ENCODE measurements around the gene CTSD. TPM values are rescaled to one million over a fixed set of nuclear protein-coding genes. Genes with fewer than 3 reads are reported as not detected.

CTSD gene
- total RNA-seq, 1 donor: 63.9 TPM

DNA sequence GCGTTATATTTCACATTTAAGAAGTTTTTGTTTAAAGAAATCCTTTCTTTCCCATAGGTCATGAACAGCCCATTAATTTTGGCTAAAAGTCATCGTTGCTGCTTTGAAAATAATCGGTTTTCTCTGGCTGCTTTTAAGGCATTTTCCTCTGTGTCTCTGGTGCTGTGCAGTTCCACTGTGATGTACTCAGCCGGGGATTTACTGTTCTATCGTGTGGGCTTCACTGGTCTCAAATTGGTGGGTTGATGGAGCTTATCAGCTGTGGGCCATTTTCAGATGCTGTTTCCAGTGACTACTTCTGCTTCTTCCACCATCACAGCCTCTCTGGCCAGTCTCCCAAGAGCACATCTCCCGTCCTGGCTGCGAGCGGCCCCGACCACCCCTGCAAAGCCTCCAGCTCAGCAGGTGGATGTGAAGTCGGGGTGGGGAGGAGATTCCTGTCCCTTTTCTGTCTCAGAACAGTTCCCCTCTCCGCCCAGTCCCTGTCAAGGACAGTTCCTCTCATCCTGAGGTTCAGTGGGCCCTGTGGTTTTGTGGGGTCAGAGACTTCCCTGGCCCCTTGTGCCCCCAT, 33.6 kb downstream of the CTSD start:
- TF ChIP-seq, protein P1, sequence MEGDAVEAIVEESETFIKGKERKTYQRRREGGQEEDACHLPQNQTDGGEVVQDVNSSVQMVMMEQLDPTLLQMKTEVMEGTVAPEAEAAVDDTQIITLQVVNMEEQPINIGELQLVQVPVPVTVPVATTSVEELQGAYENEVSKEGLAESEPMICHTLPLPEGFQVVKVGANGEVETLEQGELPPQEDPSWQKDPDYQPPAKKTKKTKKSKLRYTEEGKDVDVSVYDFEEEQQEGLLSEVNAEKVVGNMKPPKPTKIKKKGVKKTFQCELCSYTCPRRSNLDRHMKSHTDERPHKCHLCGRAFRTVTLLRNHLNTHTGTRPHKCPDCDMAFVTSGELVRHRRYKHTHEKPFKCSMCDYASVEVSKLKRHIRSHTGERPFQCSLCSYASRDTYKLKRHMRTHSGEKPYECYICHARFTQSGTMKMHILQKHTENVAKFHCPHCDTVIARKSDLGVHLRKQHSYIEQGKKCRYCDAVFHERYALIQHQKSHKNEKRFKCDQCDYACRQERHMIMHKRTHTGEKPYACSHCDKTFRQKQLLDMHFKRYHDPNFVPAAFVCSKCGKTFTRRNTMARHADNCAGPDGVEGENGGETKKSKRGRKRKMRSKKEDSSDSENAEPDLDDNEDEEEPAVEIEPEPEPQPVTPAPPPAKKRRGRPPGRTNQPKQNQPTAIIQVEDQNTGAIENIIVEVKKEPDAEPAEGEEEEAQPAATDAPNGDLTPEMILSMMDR (IDR thresholded peaks at IDR 0.05; ENCODE audit: insufficient read depth, low read depth, low read length): no peak
- no peak overlapping the region for H3K4me3 ChIP-seq (ENCODE audit: low read depth, low read length)
- no peak for DNase-seq (ENCODE audit: low read depth)

DNA sequence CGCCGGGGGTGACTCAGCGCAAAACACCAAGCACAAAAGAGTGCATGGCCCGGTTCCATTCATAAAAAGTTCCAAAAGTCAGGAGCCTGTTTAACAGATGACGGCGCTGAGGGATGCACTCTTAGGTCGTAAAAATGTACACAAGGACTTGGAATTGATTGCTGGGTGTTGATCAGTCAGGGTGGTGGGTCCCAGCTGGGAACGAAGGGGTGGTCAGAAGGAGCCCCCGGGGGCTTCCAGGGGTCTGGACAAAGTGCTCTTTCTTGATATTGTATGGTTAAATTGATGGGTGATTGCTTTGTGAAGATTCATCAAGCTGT, 34.1 kb downstream of the CTSD start:
- no peak for DNase-seq (ENCODE audit: low read depth)
- TF ChIP-seq, protein P1 (IDR thresholded peaks at IDR 0.05; ENCODE audit: insufficient read depth, low read depth, low read length): no peak
- no peak overlapping the region for H3K4me3 ChIP-seq (ENCODE audit: low read depth, low read length)

DNA sequence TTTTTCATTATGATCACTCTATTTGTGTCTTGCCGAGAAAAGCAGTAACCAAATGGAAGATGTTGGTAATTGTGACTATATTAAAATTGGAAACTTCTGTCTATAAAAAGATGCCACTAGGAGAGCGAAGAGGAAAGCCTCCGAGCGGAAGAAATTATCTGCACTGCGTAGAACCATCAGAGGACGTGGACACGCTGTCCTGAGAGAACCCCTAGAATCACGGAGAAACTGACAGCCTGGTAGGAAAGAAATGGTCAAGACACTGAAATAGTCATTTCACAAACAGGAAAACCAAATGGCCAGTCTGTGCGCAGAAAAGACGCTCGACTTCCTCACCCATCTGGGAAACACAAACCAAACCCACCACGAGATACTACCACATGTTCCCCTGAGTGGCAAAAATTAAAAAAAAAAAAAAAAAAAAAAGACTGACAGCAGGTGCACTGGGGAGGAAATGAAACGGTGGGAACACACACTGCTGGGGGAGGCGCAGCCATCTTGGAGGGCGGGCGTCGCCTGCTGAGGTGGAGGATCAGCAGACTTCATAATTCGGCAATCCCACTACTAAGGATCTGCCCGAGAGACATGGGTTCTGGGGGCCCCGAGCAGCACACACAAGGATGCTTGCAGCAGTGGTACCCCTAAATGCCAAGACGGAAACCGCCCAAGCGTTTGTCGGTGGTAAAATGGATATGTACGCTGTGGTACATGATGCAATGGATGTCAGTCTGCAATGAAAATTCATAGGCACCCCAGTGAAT, 34.6 kb downstream of the CTSD start:
- TF ChIP-seq, protein P1 (IDR thresholded peaks at IDR 0.05; ENCODE audit: insufficient read depth, low read depth, low read length): no peak
- DNase-seq (ENCODE audit: low read depth): no peak
- H3K4me3 ChIP-seq (ENCODE audit: low read depth, low read length): no peak overlapping the region

DNA sequence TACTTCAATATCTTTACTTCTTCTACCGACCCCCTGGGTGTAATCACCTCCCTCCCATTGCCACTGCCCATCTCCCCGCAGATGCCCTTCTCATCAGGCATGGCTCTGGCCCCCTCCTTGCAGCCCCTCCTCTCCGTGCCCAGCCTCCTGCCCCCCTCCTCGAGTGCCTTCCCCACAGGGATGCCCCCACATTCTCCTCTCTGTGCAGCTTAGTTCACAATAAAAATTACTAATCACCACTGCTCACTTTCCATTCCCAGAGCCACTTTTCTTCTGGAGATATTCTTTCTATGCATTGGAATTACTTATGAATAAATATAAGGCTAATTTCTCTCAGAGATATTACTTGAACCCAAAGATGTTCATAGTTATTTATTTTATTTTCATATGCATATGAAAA, 35.4 kb downstream of the CTSD start:
- no peak overlapping the region for H3K4me3 ChIP-seq (ENCODE audit: low read depth, low read length)
- DNase-seq (ENCODE audit: low read depth): no peak
- TF ChIP-seq, protein P1 (IDR thresholded peaks at IDR 0.05; ENCODE audit: insufficient read depth, low read depth, low read length): no peak

DNA sequence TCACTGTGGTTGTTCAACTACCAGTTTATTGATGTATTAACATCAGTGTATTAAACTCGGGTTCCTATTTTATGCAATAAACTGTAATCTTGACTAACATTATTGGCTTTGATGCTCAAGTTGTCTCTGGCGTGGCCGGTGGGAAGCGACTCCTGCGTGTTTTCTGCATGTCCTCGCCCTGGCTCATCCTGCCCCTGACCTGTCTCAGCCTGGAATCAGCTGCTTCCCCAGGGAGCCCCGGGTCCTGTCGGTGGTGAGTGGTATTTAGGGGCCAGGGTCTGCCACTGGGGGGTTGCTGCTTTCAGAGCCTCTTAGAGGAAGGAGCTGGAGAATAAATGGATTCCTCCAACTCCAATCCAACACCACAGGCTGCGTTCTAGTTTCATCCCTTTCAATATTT, 35.9 kb downstream of the CTSD start:
- no peak for DNase-seq (ENCODE audit: low read depth)
- no peak overlapping the region for H3K4me3 ChIP-seq (ENCODE audit: low read depth, low read length)
- TF ChIP-seq, protein P1 (IDR thresholded peaks at IDR 0.05; ENCODE audit: insufficient read depth, low read depth, low read length): no peak

DNA sequence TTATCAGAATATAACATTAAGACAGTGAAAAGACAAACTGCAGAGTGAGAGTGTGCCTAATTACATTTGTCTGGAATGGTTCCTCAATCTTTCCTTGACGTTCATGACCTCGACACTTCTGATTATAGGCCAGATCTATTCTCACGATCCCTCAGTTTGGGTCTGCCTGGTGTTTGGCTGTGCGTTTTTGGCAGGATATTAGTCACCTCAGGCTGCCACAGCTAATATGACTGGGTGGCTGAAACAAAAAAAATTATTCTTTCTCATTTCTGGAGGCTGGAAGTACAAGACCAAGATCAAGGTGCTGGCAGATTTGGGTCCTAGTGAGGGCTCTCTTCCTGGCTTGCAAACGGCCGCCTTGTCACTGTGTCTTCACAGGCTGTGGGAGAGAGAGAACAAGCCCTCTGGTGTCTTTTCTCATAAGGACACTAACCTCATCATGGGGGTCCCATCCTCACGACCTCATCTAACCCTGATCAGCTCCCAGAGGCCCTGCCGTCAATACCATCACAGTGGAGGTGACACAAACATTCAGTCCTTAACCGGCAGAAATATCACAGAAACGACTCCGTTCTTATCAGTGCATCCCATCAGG, 36.5 kb downstream of the CTSD start:
- DNase-seq (ENCODE audit: low read depth): no peak

More for the DNA sequence above, 36.5 kb downstream of the CTSD start:
- TF ChIP-seq, protein P1 (IDR thresholded peaks at IDR 0.05; ENCODE audit: insufficient read depth, low read depth, low read length): no peak
- H3K4me3 ChIP-seq (ENCODE audit: low read depth, low read length): no peak overlapping the region

Measured in fibroblast of villous mesenchyme (primary cell).